Mesothelial cell of epicardium (in vitro differentiated cells): ENCODE results near the gene ANO10. TPM values are rescaled to one million over a fixed set of nuclear protein-coding genes. Genes with fewer than 3 reads are reported as not detected.

ENCODE experiments used
- DNase-seq, 2 experiments: peaks; one replicate each; pipeline ENCODE4 v3.0.0; 2021; ENCODE audit warnings: low spot score in 2 of 2; ENCODE audit not compliant: unreplicated experiment in 2 of 2
- H3K27ac Mint-ChIP-seq: 2 replicates; pipeline ENCODE4 v1.8.0; 2021; ENCODE audit warnings: mixed read lengths
- H3K27me3 Mint-ChIP-seq: 2 replicates; pipeline ENCODE4 v1.8.0; 2021; ENCODE audit warnings: low read depth, mixed read lengths
- H3K36me3 Mint-ChIP-seq: 2 replicates; pipeline ENCODE4 v1.8.0; 2021; ENCODE audit warnings: mixed read lengths
- H3K4me1 Mint-ChIP-seq: 2 replicates; pipeline ENCODE4 v1.8.0; 2021; ENCODE audit warnings: mixed read lengths
- H3K4me3 Mint-ChIP-seq: 2 replicates; pipeline ENCODE4 v1.8.0; 2021; ENCODE audit warnings: mild to moderate bottlenecking, moderate library complexity, mixed read lengths
- H3K9me3 Mint-ChIP-seq: 2 replicates; pipeline ENCODE4 v1.8.0; 2021; ENCODE audit warnings: mixed read lengths
- total RNA-seq: library from RNA; stranded (reverse); gene quantifications from 3 replicates; pipeline ENCODE4 v1.2.1, GENCODE V29; 2021
- TF ChIP-seq, protein P1 (sequence below): fragments of 200-600 bp; sonication (generic); IDR thresholded peaks from one replicate; pipeline ENCODE4 v1.5.0; 2021; ENCODE audit warnings: antibody characterized with exemption; ENCODE audit not compliant: unreplicated experiment

Gene ANO10
- total RNA-seq, 1 donor from 2014 or later, result 29.8 TPM

DNA sequence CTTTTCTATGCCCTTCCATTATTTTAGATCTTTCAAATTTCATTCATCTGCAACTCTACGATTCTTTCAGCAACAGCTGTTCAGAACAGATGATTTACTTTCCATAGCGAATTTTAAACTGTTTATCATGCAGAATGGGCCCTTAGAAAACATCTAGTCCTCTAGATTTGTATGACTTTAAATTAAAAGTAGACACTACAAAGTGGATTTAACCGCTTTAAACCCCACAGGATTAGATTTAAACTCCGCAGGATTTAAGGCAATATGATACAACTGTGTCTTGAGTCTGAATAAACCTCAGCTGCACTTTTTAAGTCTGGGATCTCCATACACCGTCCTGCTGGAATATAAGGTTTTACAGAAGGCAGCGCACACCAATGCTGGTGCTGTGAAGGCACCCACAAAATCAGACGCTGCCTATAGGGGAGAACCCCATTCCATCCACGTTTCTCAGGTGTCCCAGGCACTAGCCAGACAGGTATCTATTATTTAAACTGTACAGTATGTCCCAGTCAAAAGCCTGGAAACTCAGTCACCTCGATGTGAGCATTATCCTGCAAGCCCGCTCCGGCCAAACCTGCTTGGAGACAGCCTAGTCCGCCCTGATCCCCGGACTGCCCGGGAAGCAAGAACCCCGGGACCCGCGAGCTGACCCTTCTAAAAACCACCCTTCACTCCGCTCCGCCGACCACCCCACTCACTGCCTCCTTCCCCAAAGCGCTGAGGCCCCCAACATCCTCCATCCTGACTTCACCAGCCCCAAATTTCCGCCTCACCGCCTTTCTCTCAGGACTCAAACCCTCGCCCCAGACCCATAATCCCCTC lies 768 bp downstream of the ANO10 start:
- no peaks in the 10 kb centered on the region for H3K36me3 Mint-ChIP-seq
- peak overlapping the region; percentile 89 for H3K4me3 Mint-ChIP-seq
- TF ChIP-seq, protein P1, sequence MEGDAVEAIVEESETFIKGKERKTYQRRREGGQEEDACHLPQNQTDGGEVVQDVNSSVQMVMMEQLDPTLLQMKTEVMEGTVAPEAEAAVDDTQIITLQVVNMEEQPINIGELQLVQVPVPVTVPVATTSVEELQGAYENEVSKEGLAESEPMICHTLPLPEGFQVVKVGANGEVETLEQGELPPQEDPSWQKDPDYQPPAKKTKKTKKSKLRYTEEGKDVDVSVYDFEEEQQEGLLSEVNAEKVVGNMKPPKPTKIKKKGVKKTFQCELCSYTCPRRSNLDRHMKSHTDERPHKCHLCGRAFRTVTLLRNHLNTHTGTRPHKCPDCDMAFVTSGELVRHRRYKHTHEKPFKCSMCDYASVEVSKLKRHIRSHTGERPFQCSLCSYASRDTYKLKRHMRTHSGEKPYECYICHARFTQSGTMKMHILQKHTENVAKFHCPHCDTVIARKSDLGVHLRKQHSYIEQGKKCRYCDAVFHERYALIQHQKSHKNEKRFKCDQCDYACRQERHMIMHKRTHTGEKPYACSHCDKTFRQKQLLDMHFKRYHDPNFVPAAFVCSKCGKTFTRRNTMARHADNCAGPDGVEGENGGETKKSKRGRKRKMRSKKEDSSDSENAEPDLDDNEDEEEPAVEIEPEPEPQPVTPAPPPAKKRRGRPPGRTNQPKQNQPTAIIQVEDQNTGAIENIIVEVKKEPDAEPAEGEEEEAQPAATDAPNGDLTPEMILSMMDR, result no peak
- H3K4me1 Mint-ChIP-seq, result peaks cover 15% of the 10 kb centered on the region
- H3K9me3 Mint-ChIP-seq, result no peaks in the 10 kb centered on the region
- H3K27ac Mint-ChIP-seq, result peak overlapping the region; percentile 78
- H3K27me3 Mint-ChIP-seq, result no peaks in the 10 kb centered on the region
- DNase-seq, result peak in 1 of 2 experiments; percentile 29

DNA sequence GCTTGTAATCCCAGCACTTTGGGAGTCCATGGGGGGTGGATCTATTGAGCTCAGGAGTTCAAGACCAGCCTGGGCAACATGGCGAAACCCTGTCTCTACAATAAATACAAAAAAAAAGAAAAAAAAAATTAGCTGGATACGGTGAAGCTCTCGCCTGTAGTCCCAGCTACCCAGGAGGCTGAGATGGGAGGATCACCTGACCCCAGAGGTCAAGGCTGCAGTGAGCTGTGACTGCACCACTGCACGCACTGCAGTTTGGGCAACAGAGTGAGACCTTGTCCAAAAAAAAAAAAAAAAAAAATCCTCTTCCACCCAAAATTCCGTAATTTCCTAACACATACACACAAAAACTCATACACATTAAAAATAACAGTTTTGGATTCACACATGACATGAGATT lies 2.2 kb downstream of the ANO10 start:
- Mint-ChIP-seq H3K4me1 (peaks cover 15% of the 10 kb centered on the region), H3K27ac (no peak overlapping the region), H3K9me3 (no peaks in the 10 kb centered on the region), H3K36me3 (no peaks in the 10 kb centered on the region), H3K4me3 (no peak overlapping the region), H3K27me3 (no peaks in the 10 kb centered on the region)
- TF ChIP-seq, protein P1, result no peak
- no peak for DNase-seq

- Mint-ChIP-seq H3K4me1 (peaks cover 13% of the 10 kb centered on the region), H3K27me3 (no peaks in the 10 kb centered on the region), H3K36me3 (no peaks in the 10 kb centered on the region), H3K27ac (no peak overlapping the region), H3K9me3 (peaks cover 10% of the 10 kb centered on the region), H3K4me3 (no peak overlapping the region)
- DNase-seq, result no peak
- TF ChIP-seq, protein P1, result no peak
Observed at GRCh38 chr3:43618142-43618541, 3.7 kb downstream of the ANO10 start.

DNA sequence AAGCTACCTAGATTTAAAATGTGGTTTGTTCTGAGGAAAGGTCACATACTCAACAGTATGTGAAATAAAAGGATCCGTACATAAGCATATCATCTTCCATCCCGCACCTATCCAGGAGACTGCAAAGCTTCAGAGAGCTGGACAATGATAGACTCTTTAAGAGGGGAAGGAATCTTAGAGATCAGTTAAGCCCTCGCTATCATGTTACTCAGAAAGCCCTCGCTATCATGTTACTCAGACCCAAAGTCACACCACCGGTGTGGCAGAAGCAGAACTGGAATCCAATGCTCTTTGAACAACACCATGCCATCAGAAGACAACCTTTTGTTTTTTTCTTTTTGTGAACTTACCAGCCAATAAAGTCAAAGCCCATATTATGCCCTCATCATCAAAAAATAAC lies 5.8 kb downstream of the ANO10 start:
- Mint-ChIP-seq H3K27ac (no peak overlapping the region), H3K36me3 (no peaks in the 10 kb centered on the region), H3K4me3 (no peak overlapping the region), H3K27me3 (no peaks in the 10 kb centered on the region), H3K9me3 (peaks cover 10% of the 10 kb centered on the region), H3K4me1 (peaks cover 4% of the 10 kb centered on the region)
- TF ChIP-seq, protein P1, result no peak
- no peak for DNase-seq

- Mint-ChIP-seq H3K36me3 (no peaks in the 10 kb centered on the region), H3K4me1 (no peaks in the 10 kb centered on the region), H3K4me3 (no peak overlapping the region), H3K27me3 (no peaks in the 10 kb centered on the region), H3K27ac (no peak overlapping the region), H3K9me3 (peaks cover 10% of the 10 kb centered on the region)
- DNase-seq, result no peak
- TF ChIP-seq, protein P1, result no peak
Observed at GRCh38 chr3:43615133-43615532, 6.7 kb downstream of the ANO10 start.
